ENCODE results near the gene MBP.

DNA sequence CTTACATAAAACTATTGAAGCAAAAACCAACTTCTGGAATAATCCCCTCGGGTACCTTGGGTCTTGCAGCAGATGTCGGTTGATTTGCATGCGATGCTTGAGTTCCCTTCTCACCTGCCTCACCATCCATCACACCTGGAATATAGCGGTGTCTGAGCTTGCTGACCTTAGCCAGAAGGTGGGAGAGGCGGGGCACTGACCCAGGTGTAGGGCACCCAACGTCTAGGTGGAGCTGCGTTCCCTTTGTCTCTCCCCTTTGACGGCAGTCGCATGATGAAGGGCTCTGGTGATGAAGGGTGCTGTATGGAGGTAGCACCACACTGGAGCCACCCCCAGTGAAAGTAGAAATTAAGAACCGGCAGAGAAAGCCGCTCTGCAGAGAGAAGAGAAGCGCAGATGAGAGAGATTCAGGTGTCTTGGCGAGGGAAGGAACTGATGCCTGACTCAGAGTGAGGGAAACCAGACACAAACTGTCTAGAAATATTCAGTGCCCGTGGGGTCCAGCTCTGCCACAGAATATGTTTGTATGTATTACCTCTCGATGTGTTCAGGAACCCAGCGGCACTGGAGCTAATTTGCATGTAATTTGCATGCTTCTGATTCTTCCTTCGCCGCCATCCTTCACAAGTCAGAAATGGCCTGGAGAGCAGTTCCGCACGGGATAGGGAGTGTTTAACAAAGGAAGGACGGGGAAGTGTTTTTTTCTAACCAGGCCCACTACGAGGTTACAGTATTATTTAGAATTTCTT lies 19.4 kb upstream of the MBP start:
- TF ChIP-seq POLR2AphosphoS5 (IDR thresholded peaks at IDR 0.05; ENCODE audit: low read depth) (no peak), GABPA (IDR thresholded peaks at IDR 0.05; ENCODE audit: low read depth) (no peak)
- TF ChIP-seq, protein P1, sequence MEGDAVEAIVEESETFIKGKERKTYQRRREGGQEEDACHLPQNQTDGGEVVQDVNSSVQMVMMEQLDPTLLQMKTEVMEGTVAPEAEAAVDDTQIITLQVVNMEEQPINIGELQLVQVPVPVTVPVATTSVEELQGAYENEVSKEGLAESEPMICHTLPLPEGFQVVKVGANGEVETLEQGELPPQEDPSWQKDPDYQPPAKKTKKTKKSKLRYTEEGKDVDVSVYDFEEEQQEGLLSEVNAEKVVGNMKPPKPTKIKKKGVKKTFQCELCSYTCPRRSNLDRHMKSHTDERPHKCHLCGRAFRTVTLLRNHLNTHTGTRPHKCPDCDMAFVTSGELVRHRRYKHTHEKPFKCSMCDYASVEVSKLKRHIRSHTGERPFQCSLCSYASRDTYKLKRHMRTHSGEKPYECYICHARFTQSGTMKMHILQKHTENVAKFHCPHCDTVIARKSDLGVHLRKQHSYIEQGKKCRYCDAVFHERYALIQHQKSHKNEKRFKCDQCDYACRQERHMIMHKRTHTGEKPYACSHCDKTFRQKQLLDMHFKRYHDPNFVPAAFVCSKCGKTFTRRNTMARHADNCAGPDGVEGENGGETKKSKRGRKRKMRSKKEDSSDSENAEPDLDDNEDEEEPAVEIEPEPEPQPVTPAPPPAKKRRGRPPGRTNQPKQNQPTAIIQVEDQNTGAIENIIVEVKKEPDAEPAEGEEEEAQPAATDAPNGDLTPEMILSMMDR (IDR thresholded peaks at IDR 0.05; ENCODE audit: insufficient read depth, low read length): no peak
- TF ChIP-seq, protein P2, sequence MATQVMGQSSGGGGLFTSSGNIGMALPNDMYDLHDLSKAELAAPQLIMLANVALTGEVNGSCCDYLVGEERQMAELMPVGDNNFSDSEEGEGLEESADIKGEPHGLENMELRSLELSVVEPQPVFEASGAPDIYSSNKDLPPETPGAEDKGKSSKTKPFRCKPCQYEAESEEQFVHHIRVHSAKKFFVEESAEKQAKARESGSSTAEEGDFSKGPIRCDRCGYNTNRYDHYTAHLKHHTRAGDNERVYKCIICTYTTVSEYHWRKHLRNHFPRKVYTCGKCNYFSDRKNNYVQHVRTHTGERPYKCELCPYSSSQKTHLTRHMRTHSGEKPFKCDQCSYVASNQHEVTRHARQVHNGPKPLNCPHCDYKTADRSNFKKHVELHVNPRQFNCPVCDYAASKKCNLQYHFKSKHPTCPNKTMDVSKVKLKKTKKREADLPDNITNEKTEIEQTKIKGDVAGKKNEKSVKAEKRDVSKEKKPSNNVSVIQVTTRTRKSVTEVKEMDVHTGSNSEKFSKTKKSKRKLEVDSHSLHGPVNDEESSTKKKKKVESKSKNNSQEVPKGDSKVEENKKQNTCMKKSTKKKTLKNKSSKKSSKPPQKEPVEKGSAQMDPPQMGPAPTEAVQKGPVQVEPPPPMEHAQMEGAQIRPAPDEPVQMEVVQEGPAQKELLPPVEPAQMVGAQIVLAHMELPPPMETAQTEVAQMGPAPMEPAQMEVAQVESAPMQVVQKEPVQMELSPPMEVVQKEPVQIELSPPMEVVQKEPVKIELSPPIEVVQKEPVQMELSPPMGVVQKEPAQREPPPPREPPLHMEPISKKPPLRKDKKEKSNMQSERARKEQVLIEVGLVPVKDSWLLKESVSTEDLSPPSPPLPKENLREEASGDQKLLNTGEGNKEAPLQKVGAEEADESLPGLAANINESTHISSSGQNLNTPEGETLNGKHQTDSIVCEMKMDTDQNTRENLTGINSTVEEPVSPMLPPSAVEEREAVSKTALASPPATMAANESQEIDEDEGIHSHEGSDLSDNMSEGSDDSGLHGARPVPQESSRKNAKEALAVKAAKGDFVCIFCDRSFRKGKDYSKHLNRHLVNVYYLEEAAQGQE (IDR thresholded peaks at IDR 0.05; ENCODE audit: insufficient replicate concordance, low read depth): no peak

Measured in HL-60 (cell line).